ENCODE results near the gene YKT6.

GRCh38 chr7:44186736-44187135, 14.0 kb upstream of the YKT6 start:
- no peak for TF ChIP-seq CTCF (IDR thresholded peaks at IDR 0.05; ENCODE audit: borderline replicate concordance, extremely low read depth, low read length, poor library complexity, severe bottlenecking)
- TF ChIP-seq EZH2 (IDR thresholded peaks at IDR 0.05; ENCODE audit: borderline replicate concordance, low read depth, low read length, severe bottlenecking): no peak

All from DND-41 (cell line).